Activated T-cell treated with anti-CD3 and anti-CD28 coated beads, Interleukin-2, amount 50 U/mL, for 48 hours (primary cell): ENCODE results near the gene LARGE2.

Experiments used
- DNase-seq, 2 experiments: peaks; one replicate each; pipeline ENCODE4 v3.0.0-alpha.2; 2020

LARGE2 gene

DNA sequence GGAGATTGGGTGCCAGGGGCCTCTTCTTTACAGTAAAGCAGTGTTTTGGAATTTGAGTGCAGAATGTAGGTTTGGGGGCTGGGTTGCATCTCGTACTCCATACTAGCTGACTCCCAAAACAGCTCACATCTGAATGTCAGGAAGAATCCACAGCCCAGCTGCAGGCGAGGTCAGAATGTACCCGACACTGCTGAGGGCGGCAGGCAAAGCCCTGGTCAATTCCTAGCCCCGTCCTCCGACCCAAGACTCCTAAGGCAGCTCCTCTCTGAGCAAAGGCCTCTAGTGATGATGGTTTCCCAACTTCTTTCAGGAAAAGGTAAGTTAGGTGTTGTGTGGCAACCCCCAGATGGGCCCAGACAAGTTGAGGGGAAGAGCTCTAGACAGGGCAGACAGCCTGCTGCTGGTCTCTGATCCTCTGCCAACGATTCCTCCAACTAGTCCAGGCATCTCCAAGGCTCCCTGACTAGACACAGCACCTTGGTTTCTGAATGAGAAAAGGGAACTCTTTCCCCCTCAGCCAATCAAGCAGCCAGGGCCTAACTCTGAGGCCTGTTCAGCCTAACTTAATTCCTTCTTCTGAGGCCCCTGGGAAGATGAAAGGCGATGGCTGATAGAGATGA, 8.6 kb downstream of the LARGE2 start:
- DNase-seq = no peak

- DNase-seq = no peak
These were observed 9.3 kb downstream of the LARGE2 start for GRCh38 chr11:45931739-45932138.

DNA sequence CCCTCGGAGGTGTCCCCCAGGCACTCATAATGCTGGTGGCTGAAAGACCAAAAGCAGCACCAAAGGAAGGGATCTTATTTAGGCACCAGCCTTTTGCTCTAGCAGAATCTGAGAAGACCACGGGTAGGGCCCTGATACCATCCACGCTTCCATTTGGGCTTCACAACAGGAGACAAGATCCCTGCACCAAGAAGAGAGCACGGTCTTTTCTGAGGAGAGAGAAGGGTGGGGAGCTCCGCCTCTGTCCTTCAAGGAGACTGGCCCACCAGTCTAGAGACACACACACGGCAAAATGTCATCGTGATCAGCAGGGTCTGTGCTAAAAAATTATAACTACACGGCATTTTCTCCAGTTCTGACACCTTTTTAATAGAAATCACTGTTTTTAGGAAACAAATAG, 9.8 kb downstream of the LARGE2 start:
- no peak for DNase-seq

DNA sequence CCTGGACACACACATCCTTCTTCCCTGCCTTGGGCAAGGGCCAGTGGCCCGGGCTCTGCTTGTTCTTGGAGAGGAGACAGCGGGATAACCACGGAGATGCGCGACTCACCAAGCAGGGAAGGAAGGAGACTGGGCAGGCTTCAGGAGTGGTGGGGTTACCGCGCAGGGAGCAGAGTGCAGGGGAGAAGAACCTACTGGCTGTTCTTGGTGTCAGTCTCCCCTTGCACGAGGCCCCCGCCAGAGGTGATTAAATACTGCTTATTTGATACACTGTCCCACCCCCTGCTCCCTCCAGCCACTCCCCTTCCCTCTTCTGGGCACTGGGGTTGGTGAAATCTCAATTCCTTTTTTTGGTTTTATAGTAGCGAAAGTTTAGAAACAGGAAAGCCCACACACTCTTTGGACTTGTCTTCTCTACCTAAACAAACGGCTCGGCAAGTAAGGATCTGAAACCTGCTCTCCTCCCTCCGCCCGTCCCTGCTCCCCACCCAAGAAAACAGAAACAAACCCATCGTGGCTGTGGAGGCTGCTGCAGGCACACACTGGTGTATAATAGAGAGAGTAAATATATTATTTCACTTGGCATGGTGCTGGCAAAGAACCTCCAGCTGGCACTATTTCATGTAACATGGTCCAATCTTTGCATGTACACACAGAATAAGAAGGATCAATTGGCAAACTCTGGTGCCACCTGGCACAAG, 10.8 kb downstream of the LARGE2 start:
- DNase-seq = no peak

GRCh38 chr11:45933846-45934579, 11.6 kb downstream of the LARGE2 start:
- no peak for DNase-seq

DNA sequence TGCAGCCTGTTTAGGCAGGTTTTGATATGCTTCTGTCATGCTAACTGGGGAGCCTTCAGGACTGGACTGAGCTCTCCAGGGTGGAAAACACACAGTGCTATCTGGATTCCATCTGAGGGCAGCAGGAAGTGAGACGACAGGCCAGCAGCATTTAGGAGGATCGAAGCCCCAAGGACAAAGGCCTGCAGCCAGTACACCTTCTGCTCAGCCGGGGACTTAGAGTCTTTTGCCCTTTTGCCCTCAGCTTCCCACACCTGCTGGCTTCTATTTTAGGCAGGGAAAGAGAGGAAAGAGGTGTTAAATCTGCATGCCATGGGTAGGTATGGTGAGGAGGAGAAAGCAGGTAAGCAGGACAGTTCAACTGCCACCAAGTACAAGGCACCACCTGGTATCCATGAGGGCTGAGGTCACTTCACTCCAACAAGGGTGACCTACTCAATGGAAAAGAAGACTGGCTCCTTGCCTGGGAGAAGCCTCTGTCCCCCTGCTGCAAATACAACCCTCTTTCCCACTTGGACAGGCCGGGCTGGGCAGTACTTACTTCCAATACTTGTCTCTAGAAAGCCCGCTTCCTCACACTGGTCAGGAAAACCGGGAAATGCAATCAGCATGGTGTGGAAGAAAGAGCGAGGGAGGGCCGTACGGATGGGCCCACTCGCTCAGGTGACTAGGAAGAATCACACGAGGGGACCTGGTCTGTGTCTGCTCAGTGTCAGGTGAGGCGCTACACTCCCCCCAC, 12.3 kb downstream of the LARGE2 start:
- no peak for DNase-seq

DNA sequence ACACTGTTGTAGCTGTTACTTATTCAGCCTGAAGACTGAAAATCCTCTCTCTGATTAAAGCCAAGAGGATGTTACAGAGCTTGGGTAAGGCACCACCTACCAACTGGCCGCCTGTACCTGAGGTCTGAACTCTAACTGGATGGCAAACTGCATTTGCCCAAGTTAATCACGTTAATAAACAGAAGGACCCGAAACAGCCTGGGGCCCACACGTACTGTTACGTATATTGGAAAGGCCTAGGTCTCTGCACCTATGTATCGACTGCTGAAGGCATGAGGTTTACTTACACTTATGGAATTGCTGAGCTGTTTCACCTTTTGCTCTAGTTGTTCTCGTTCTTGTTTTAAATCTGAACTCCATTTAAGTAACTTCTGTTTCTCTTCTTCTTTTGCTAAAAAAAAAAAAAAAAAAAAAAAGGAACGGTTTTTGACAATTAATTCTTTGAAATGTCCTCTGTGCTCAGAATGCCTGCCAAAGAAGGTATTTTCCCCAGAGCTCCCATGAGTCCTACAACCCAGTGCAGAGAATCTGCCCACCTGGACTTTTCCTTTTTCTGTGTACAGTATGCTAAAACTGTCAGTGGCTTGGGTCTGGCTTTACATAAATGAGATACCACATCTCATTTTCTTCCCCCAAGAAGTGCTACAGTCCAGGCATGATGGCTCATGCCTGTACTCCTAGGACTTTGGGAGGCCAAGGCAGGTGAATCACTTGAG, 13.1 kb downstream of the LARGE2 start:
- no peak for DNase-seq

DNA sequence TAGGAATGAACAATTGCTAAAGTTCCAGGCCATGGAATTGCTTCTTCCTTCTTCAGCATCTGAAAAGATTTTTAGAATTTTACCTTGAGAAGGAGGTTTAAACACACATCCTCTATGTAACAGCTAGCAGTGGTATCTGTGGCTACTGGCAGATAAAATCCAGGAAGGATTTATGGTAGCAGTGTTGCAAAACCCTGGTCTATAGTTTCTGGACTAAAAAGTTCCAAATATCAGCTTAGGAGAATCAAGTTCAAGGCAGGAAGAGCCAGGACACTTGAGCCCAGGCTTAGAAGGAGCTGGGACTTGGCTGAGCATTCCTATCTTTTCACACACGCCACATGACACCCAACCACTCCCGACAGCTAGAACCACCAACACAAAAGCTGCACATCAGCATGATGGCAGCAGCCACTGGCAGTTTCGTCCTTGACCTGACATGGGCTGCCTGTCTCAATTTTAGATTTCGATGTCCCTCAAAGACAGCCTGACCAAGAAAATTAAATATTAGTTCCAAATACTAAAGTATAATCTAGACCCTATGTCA, 14.1 kb downstream of the LARGE2 start:
- no peak for DNase-seq

GRCh38 chr11:45937916-45938315, 15.5 kb downstream of the LARGE2 start:
- DNase-seq = no peak

DNA sequence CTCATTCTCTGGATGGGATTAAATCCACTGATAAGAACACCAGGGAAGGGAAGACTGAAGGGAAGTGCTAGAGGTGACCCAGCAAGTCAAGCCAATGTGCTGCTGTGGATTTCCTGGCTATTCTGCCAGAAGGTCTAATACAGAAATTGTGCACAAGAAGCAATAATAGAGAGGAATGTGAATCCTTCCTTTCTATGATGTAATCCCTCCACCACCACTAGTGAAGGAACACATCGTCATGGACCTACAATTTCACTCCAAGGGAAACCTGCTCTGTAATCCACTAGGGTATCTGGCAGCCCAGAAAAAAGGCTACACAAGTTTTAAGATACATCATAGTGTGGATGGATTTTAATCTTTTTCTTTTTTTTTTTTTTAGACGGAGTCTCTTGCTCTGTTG, 17.4 kb downstream of the LARGE2 start:
- no peak for DNase-seq

- no peak for DNase-seq
These were observed 18.8 kb downstream of the LARGE2 start for GRCh38 chr11:45941285-45941684.

- DNase-seq = no peak
These were observed 19.9 kb downstream of the LARGE2 start for GRCh38 chr11:45942381-45942780.

GRCh38 chr11:45945397-45945999, 23.0 kb downstream of the LARGE2 start:
- DNase-seq = no peak

- no peak for DNase-seq
These were observed 25.4 kb downstream of the LARGE2 start for GRCh38 chr11:45947885-45948284.

DNA sequence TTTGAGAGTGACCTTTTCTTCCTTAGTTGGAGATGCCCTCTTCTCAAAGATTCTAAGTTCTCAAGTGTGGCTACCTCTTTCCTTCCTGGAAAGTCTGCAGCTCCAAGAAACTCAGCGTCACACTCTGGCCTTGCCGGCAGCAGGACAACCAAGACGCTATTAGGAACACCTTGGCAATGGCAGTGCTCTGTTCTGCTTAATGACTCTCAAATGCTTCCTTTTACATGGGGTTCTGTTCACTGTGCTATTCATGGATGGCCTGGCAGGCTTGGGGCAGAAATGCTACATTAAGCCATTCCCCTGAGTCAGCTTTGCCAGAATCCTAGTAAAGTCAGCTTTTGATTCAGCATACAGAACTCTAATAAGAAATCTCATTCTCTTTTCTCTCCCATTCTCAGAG, 25.9 kb downstream of the LARGE2 start:
- DNase-seq = no peak

- DNase-seq = no peak
These were observed 27.5 kb downstream of the LARGE2 start for GRCh38 chr11:45949992-45950407.

GRCh38 chr11:45959851-45960250, 37.4 kb downstream of the LARGE2 start:
- DNase-seq = no peak

DNA sequence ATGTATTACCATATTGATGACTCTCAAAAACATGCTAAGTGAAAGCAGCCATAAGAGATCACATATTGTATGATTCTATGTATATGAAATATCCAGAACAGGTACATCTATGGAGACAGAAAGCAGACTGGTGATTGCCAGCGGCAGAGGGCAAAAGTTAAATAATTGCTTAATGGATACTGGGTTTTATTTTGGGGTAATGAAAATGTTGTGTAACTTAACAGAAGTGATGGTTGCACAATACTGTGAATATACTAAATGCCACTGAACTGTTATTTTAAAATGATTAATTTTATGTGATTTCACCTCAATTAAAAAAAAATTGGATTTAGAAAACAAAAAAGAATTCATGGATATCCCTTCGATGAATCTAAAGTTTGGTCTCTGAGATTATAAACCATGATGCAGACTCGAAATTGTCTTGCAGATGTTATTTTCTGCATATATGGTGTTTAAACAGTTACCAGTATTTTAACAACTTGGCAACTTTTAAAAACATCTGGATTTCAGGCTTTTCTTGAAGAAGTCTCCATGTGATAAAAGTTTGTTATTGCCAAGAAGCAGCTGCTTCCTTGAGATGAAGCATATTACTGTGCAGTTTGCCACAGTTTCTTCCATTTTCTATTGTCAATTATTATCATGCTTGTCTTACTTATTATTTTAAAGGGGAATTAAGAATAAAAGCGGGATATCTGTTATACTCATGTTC, 38.1 kb downstream of the LARGE2 start:
- no peak for DNase-seq

GRCh38 chr11:45961751-45962240, 39.3 kb downstream of the LARGE2 start:
- no peak for DNase-seq

- DNase-seq = peak; percentile 49 to 67
These were observed 42.5 kb downstream of the LARGE2 start for GRCh38 chr11:45964911-45965389.

DNA sequence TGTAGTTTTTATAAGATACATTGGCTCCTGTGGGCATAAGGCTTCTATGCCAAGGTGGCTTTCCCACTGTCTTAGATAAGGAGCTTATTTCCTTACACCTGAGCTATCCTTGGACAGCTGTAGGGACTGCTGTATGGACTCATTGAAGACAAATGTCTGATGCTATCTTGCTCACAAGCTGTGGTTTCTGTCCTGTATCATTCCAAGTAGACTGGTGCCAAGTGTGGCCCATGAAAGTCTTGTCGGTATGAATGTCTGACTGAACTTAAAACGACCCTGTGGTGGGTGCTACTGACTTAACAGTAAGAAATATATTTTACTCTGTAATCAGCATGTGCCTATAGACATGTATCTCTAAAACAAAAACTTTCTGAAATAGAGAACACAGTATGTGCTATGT, 45.0 kb downstream of the LARGE2 start:
- DNase-seq = no peak
